GM12878 (cell line): Measurements from ENCODE around the gene NMRK1. TPM values are rescaled to one million over a fixed set of nuclear protein-coding genes. Genes with fewer than 3 reads are reported as not detected.

Experiments
- BACH1 ChIP-seq: fragments of 450-650 bp; IDR thresholded peaks from 2 replicates; pipeline ENCODE4 v1.6.1; 2017; ENCODE audit warnings: mild to moderate bottlenecking, borderline replicate concordance
- BHLHE40 ChIP-seq, 2 experiments: fragments of 450-650 bp in 1 of 2; IDR thresholded peaks; 2 replicates each; pipeline ENCODE4 v1.6.1; 2011 to 2017; ENCODE audit warnings: low read depth in 2 of 2, borderline replicate concordance in 1 of 2, improper control_type of control experiment in 1 of 2, low read length in 1 of 2, mild to moderate bottlenecking in 1 of 2
- CBX5 ChIP-seq: sonication (generic); IDR thresholded peaks from 2 replicates; pipeline ENCODE4 v1.6.1; 2016; ENCODE audit warnings: low read depth, moderate library complexity, mild to moderate bottlenecking, inconsistent platforms
- CHD4 ChIP-seq: fragments of 200-600 bp; sonication (generic); IDR thresholded peaks from 2 replicates; pipeline ENCODE4 v1.6.1; 2016; ENCODE audit warnings: mild to moderate bottlenecking
- CREB1 ChIP-seq: IDR thresholded peaks from 2 replicates; pipeline ENCODE4 v1.6.1; 2012; ENCODE audit warnings: low read depth, mild to moderate bottlenecking, inconsistent platforms
- FOS ChIP-seq: IDR thresholded peaks from 3 replicates; pipeline ENCODE4 v1.6.1; 2011; ENCODE audit warnings: borderline replicate concordance; ENCODE audit not compliant: insufficient read length; ENCODE audit errors: extremely low read depth
- JUND ChIP-seq: IDR thresholded peaks from 2 replicates; pipeline ENCODE4 v1.6.1; 2012; ENCODE audit warnings: low read depth, mild to moderate bottlenecking, low read length, improper control_type of control experiment, moderate library complexity
- KDM1A ChIP-seq: fragments of 200-600 bp; sonication (generic); IDR thresholded peaks from 2 replicates; pipeline ENCODE4 v1.6.1; 2016; ENCODE audit warnings: borderline replicate concordance
- NBN ChIP-seq: fragments of 450-650 bp; IDR thresholded peaks from 2 replicates; pipeline ENCODE4 v1.6.1; 2016
- NFIC ChIP-seq: IDR thresholded peaks from 2 replicates; pipeline ENCODE4 v1.6.1; 2012; ENCODE audit warnings: low read depth, mild to moderate bottlenecking, inconsistent platforms, low read length, moderate library complexity
- NFYA ChIP-seq: IDR thresholded peaks from 2 replicates; pipeline ENCODE4 v1.6.1; 2011; ENCODE audit warnings: low read depth, mild to moderate bottlenecking, low read length, improper control_type of control experiment, borderline replicate concordance
- NRF1 ChIP-seq: conservative IDR thresholded peaks from 2 replicates; pipeline ENCODE4 v1.6.1; 2011; ENCODE audit warnings: mild to moderate bottlenecking, low read depth, low read length, improper control_type of control experiment
- POLR2AphosphoS5 ChIP-seq: IDR thresholded peaks from 2 replicates; pipeline ENCODE4 v1.6.1; 2011; ENCODE audit warnings: mild to moderate bottlenecking, low read length, inconsistent platforms
- SP1 ChIP-seq: IDR thresholded peaks from one replicate; pipeline ENCODE4 v1.6.1; 2011; ENCODE audit warnings: low read depth, low read length
- SUPT20H ChIP-seq: IDR thresholded peaks from 2 replicates; pipeline ENCODE4 v1.6.1; 2011; ENCODE audit warnings: low read depth, mild to moderate bottlenecking, low read length, moderate library complexity, borderline replicate concordance; ENCODE audit not compliant: control insufficient read depth
- TCF12 ChIP-seq: IDR thresholded peaks from 2 replicates; pipeline ENCODE4 v1.6.1; 2011; ENCODE audit warnings: low read depth, mild to moderate bottlenecking, low read length
- TCF3 ChIP-seq: IDR thresholded peaks from 2 replicates; pipeline ENCODE4 v1.6.1; 2012; ENCODE audit warnings: low read depth, mild to moderate bottlenecking, low read length, borderline replicate concordance; ENCODE audit not compliant: insufficient read depth
- TCF7 ChIP-seq: IDR thresholded peaks from 2 replicates; pipeline ENCODE4 v1.6.1; 2014; ENCODE audit warnings: antibody characterized with exemption, borderline replicate concordance
- YBX1 ChIP-seq: fragments of 450-650 bp; IDR thresholded peaks from 2 replicates; pipeline ENCODE4 v1.6.1; 2016; ENCODE audit warnings: antibody characterized with exemption
- ZSCAN29 ChIP-seq: fragments of 450-650 bp; IDR thresholded peaks from 2 replicates; pipeline ENCODE4 v1.6.1; 2017; ENCODE audit warnings: mild to moderate bottlenecking, moderate library complexity
- polyA plus RNA-seq, 11 experiments: library from polyadenylated mRNA; depleted of rRNA in 4 of 11; unstranded in 6 of 11; stranded (reverse) in 5 of 11; fragments of >200 nt; fragmentation: Nextera tagmentation in 4 of 11; fragmentation: Illumina TruSeq in 1 of 11; extraction: Ambion mirVana in 4 of 11; extraction: Trizol in 1 of 11; gene quantifications; 1 replicate in 1 of 11; 2 replicates in 10 of 11; pipeline versions ENCODE4 v1.2.1 to v1.2.3, GENCODE V29; 2011 to 2016; ENCODE audit warnings: inconsistent platforms in 2 of 11, missing spikeins in 2 of 11, low read depth in 1 of 11
- total RNA-seq, 4 experiments: library from RNA; depleted of rRNA in 3 of 4; stranded (reverse); fragments of >200 nt in 3 of 4; fragmentation: Illumina TruSeq in 1 of 4; extraction: Trizol in 1 of 4; gene quantifications; 2 replicates each; pipeline versions ENCODE4 v1.2.1 to v1.2.3, GENCODE V29; 2013 to 2021
- TF ChIP-seq, protein P1 (sequence below): fragments of 450-650 bp; IDR thresholded peaks from 2 replicates; pipeline ENCODE4 v1.6.1; 2014; ENCODE audit warnings: mild to moderate bottlenecking
- TF ChIP-seq, protein P2 (sequence below): fragments of 450-650 bp; formaldehyde crosslinking; IDR thresholded peaks from 2 replicates; pipeline ENCODE4 v1.4.0; 2022; ENCODE audit warnings: mild to moderate bottlenecking, moderate library complexity
- TF ChIP-seq, protein P3 (sequence below): IDR thresholded peaks from 2 replicates; pipeline ENCODE4 v1.6.1; 2012; ENCODE audit warnings: low read depth, low read length, improper control_type of control experiment
- TF ChIP-seq, protein P4 (sequence below): fragments of 150-350 bp; IDR thresholded peaks from 2 replicates; pipeline ENCODE4 v1.6.1; 2014; ENCODE audit warnings: mild to moderate bottlenecking, low read depth, low read length

NMRK1 gene
- total and polyA plus RNA-seq, 10 of the 15 experiments (the other 5 are each of a cell fraction or from before 2014, with no cell fraction given), result 8.4 to 17.2 (median 12.1) TPM

DNA sequence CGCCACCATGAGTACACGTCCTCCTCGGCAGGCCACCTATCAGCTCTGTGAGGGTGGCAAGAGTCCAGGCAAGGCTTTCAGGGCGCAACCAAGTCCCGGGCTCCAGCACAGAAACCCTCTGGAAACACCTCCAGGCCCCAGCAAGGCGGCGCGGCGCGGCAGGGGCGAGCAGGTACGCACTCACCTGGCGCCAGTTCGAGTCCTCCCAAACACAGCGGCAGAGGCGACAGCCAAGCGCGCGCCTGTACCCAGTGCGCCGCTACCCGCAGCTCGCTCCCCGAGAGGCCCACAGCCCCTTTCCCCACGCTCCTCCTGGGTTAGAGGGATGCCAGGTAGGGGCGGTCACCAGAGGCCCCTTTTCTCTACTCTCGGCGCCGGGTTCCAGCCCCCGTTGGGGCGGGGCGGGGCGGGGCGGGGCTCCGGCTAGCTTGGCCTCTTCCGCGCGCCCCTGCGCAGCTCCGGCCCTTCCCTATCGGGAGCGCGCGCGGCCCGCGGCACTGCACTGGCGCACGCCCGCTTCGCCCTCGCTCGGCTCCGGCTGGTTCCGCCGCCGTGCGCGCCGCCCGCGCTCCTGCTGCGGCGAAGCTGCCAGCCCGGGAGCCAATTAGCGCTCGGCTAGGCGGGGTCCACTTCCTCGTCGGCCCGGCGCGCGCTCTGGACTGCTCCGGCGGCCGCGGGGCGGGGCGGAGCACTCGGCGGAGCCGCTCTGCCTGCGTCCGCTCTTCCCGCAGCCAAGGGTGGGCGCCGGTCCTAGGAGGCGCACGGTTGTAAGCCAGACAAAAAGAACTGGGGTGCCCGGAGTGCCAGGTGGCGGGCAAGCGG, at the start of gene NMRK1, which contains the start of gene OSTF1 (continued):
- TF ChIP-seq NBN (no peak), KDM1A (no peak), BHLHE40 (IDR thresholded peaks at IDR 0.05; ENCODE audit: borderline replicate concordance in 1 of 2, low read depth in 2 of 2, low read length in 1 of 2) (peak; percentile 32 to 79; a peak in 2 of 4 replicates), CREB1 (no peak; the same call in 1 of the 2 replicates), SP1 (peak; percentile 28), TCF7 (no peak), FOS (no peak), ZSCAN29 (no peak), NFYA (no peak), NRF1 (peak; percentile 58), TCF3 (no peak), TCF12 (no peak; the same call in 1 of the 2 replicates), CHD4 (no peak), JUND (no peak), POLR2AphosphoS5 (peak; percentile 67; the same call in 1 of the 2 replicates), BACH1 (peak; percentile 76; the same call in 1 of the 2 replicates), YBX1 (no peak), CBX5 (no peak), NFIC (no peak), SUPT20H (no peak)
- TF ChIP-seq, protein P1, sequence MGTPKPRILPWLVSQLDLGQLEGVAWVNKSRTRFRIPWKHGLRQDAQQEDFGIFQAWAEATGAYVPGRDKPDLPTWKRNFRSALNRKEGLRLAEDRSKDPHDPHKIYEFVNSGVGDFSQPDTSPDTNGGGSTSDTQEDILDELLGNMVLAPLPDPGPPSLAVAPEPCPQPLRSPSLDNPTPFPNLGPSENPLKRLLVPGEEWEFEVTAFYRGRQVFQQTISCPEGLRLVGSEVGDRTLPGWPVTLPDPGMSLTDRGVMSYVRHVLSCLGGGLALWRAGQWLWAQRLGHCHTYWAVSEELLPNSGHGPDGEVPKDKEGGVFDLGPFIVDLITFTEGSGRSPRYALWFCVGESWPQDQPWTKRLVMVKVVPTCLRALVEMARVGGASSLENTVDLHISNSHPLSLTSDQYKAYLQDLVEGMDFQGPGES, result peak; percentile 29; the same call in 1 of the 2 replicates
- TF ChIP-seq, protein P2, sequence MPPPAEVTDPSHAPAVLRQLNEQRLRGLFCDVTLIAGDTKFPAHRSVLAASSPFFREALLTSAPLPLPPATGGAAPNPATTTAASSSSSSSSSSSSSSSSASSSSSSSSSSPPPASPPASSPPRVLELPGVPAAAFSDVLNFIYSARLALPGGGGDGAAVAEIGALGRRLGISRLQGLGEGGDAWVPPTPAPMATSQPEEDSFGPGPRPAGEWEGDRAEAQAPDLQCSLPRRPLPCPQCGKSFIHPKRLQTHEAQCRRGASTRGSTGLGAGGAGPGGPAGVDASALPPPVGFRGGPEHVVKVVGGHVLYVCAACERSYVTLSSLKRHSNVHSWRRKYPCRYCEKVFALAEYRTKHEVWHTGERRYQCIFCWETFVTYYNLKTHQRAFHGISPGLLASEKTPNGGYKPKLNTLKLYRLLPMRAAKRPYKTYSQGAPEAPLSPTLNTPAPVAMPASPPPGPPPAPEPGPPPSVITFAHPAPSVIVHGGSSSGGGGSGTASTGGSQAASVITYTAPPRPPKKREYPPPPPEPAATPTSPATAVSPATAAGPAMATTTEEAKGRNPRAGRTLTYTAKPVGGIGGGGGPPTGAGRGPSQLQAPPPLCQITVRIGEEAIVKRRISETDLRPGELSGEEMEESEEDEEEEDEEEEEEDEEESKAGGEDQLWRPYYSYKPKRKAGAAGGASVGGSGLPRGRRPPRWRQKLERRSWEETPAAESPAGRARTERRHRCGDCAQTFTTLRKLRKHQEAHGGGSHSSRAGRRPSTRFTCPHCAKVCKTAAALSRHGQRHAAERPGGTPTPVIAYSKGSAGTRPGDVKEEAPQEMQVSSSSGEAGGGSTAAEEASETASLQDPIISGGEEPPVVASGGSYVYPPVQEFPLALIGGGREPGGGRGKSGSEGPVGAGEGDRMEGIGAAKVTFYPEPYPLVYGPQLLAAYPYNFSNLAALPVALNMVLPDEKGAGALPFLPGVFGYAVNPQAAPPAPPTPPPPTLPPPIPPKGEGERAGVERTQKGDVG (CRISPR knock-in tag), result no peak
- TF ChIP-seq, protein P3, sequence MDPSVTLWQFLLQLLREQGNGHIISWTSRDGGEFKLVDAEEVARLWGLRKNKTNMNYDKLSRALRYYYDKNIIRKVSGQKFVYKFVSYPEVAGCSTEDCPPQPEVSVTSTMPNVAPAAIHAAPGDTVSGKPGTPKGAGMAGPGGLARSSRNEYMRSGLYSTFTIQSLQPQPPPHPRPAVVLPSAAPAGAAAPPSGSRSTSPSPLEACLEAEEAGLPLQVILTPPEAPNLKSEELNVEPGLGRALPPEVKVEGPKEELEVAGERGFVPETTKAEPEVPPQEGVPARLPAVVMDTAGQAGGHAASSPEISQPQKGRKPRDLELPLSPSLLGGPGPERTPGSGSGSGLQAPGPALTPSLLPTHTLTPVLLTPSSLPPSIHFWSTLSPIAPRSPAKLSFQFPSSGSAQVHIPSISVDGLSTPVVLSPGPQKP, result no peak
- TF ChIP-seq, protein P4, sequence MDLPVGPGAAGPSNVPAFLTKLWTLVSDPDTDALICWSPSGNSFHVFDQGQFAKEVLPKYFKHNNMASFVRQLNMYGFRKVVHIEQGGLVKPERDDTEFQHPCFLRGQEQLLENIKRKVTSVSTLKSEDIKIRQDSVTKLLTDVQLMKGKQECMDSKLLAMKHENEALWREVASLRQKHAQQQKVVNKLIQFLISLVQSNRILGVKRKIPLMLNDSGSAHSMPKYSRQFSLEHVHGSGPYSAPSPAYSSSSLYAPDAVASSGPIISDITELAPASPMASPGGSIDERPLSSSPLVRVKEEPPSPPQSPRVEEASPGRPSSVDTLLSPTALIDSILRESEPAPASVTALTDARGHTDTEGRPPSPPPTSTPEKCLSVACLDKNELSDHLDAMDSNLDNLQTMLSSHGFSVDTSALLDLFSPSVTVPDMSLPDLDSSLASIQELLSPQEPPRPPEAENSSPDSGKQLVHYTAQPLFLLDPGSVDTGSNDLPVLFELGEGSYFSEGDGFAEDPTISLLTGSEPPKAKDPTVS, result no peak
